Panc1 (cell line): ENCODE measurements around the gene MACROD2.

Experiments used
- CTCF ChIP-seq: fragments of 450-650 bp; IDR thresholded peaks from 2 replicates; pipeline ENCODE4 v1.5.1; 2017; ENCODE audit warnings: mild to moderate bottlenecking
- TF ChIP-seq, protein P1 (sequence below), 2 experiments: IDR thresholded peaks; 2 replicates each; pipeline ENCODE4 v1.6.1; 2011 to 2012; ENCODE audit warnings: low read depth in 2 of 2, control low read depth in 1 of 2, low read length in 1 of 2, mild to moderate bottlenecking in 1 of 2, moderate library complexity in 1 of 2; ENCODE audit not compliant: insufficient read depth in 1 of 2

GRCh38 chr20:15036948-15037347 is 1041.6 kb downstream of the MACROD2 start:
- no peak for TF ChIP-seq CTCF
- TF ChIP-seq, protein P1, sequence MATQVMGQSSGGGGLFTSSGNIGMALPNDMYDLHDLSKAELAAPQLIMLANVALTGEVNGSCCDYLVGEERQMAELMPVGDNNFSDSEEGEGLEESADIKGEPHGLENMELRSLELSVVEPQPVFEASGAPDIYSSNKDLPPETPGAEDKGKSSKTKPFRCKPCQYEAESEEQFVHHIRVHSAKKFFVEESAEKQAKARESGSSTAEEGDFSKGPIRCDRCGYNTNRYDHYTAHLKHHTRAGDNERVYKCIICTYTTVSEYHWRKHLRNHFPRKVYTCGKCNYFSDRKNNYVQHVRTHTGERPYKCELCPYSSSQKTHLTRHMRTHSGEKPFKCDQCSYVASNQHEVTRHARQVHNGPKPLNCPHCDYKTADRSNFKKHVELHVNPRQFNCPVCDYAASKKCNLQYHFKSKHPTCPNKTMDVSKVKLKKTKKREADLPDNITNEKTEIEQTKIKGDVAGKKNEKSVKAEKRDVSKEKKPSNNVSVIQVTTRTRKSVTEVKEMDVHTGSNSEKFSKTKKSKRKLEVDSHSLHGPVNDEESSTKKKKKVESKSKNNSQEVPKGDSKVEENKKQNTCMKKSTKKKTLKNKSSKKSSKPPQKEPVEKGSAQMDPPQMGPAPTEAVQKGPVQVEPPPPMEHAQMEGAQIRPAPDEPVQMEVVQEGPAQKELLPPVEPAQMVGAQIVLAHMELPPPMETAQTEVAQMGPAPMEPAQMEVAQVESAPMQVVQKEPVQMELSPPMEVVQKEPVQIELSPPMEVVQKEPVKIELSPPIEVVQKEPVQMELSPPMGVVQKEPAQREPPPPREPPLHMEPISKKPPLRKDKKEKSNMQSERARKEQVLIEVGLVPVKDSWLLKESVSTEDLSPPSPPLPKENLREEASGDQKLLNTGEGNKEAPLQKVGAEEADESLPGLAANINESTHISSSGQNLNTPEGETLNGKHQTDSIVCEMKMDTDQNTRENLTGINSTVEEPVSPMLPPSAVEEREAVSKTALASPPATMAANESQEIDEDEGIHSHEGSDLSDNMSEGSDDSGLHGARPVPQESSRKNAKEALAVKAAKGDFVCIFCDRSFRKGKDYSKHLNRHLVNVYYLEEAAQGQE (IDR thresholded peaks at IDR 0.05; ENCODE audit: insufficient read depth in 1 of 2, low read depth in 2 of 2, low read length in 1 of 2) = no peak
